ENCODE data around the gene DAPK3.

- TF ChIP-seq POLR2A (IDR thresholded peaks at IDR 0.05) = no peak
- TF ChIP-seq CTCF (IDR thresholded peaks at IDR 0.05) = no peak
- no peak for TF ChIP-seq EP300 (IDR thresholded peaks at IDR 0.05)
These were observed 11.2 kb downstream of the DAPK3 start for GRCh38 chr19:3959766-3960131.
